Keratinocyte (primary cell): ENCODE results near the gene THAP6. TPM values are rescaled to one million over a fixed set of nuclear protein-coding genes. Genes with fewer than 3 reads are reported as not detected.
A peak's percentile ranks its signal among the peaks of the same experiment; 100 is the strongest.

ENCODE experiments used
- DNase-seq: peaks from one replicate; pipeline ENCODE4 v3.0.0-alpha.2; 2011; ENCODE audit warnings: low read depth, missing footprints, low spot score
- FAIRE-seq: peaks from 2 replicates; lab custom pipeline; 2011; peaks lifted over from hg19 to GRCh38; lab: Jason Lieb, UNC
- H2AFZ ChIP-seq: 2 replicates; pipeline ENCODE4 v1.6.0; 2012; ENCODE audit warnings: low read length, control low read depth, inconsistent platforms; ENCODE audit not compliant: control insufficient read depth
- H3K27ac ChIP-seq: 2 replicates; pipeline ENCODE4 v1.5.1; 2011; ENCODE audit warnings: low read length; ENCODE audit not compliant: control insufficient read depth, insufficient read depth
- H3K27me3 ChIP-seq: 3 replicates; pipeline ENCODE4 v1.6.0; 2011; ENCODE audit warnings: low read length; ENCODE audit not compliant: control insufficient read depth, insufficient read depth; ENCODE audit errors: extremely low read depth
- H3K36me3 ChIP-seq, 2 experiments: 2 replicates in 1 of 2; 3 replicates in 1 of 2; pipeline ENCODE4 v1.5.1; 2011; ENCODE audit warnings: low read length in 2 of 2, mild to moderate bottlenecking in 1 of 2; ENCODE audit not compliant: control insufficient read depth in 2 of 2, insufficient read depth in 2 of 2; ENCODE audit errors: extremely low read depth in 1 of 2
- H3K4me1 ChIP-seq: 3 replicates; pipeline ENCODE4 v1.5.1; 2011; ENCODE audit warnings: low read length; ENCODE audit not compliant: control insufficient read depth, insufficient read depth; ENCODE audit errors: extremely low read depth
- H3K4me2 ChIP-seq: 3 replicates; pipeline ENCODE4 v1.6.0; 2011; ENCODE audit warnings: low read depth, low read length; ENCODE audit not compliant: control insufficient read depth, insufficient read depth; ENCODE audit errors: extremely low read depth
- H3K4me3 ChIP-seq, 3 experiments: fragments of 200-600 bp in 1 of 3; sonication (generic) in 1 of 3; 2 replicates in 2 of 3; 3 replicates in 1 of 3; pipeline ENCODE4 v1.5.1; 2011 to 2016; ENCODE audit warnings: low read length in 3 of 3, mild to moderate bottlenecking in 3 of 3, control low read depth in 2 of 3, inconsistent platforms in 1 of 3, low read depth in 1 of 3, mixed read lengths in 1 of 3, mixed run types in 1 of 3, moderate library complexity in 1 of 3; ENCODE audit not compliant: control insufficient read depth in 2 of 3, insufficient read depth in 2 of 3; ENCODE audit errors: extremely low read depth in 1 of 3
- H3K79me2 ChIP-seq: 2 replicates; pipeline ENCODE4 v1.6.0; 2012; ENCODE audit warnings: low read length; ENCODE audit not compliant: control insufficient read depth, insufficient read depth
- H3K9ac ChIP-seq: 3 replicates; pipeline ENCODE4 v1.6.0; 2011; ENCODE audit warnings: low read length; ENCODE audit not compliant: control insufficient read depth, insufficient read depth; ENCODE audit errors: extremely low read depth
- H3K9me1 ChIP-seq: 3 replicates; pipeline ENCODE4 v1.6.0; 2011; ENCODE audit warnings: low read length; ENCODE audit not compliant: control insufficient read depth, insufficient read depth; ENCODE audit errors: extremely low read depth
- H3K9me3 ChIP-seq: 2 replicates; pipeline ENCODE4 v1.5.1; 2012; ENCODE audit warnings: low read depth, low read length; ENCODE audit not compliant: control insufficient read depth
- H4K20me1 ChIP-seq: 3 replicates; pipeline ENCODE4 v1.6.0; 2011; ENCODE audit warnings: low read length; ENCODE audit not compliant: control insufficient read depth, insufficient read depth; ENCODE audit errors: extremely low read depth
- CTCF ChIP-seq, 3 experiments: IDR thresholded peaks in 1 of 3; conservative IDR thresholded peaks in 1 of 3; optimal IDR thresholded peaks in 1 of 3; 2 replicates in 2 of 3; 3 replicates in 1 of 3; pipeline versions ENCODE3 to v1.5.1; 2011; ENCODE audit warnings: low read length in 3 of 3, mild to moderate bottlenecking in 3 of 3, moderate library complexity in 2 of 3, control low read depth in 1 of 3, inconsistent platforms in 1 of 3; ENCODE audit not compliant: insufficient read depth in 2 of 3; ENCODE audit errors: extremely low read depth in 1 of 3
- EZH2 ChIP-seq: IDR thresholded peaks from one replicate; pipeline ENCODE4 v1.6.1; 2012; ENCODE audit warnings: inconsistent platforms, mild to moderate bottlenecking, low read length, moderate library complexity
- dilution Hi-C: fragments of 300-500 bp; cut with MboI; formaldehyde crosslinking; loops from one replicate; pipeline ENCODE4 v1.7.0; 2020; ENCODE audit warnings: low sequenced_read_pairs; ENCODE audit not compliant: extremely low pct_ligation_motif_present
- polyA plus RNA-seq, 5 experiments: library from polyadenylated mRNA; depleted of rRNA in 3 of 5; stranded (reverse) in 3 of 5; stranded (forward) in 1 of 5; unstranded in 1 of 5; fragments of >200 nt; gene quantifications; 1 replicate in 1 of 5; 2 replicates in 3 of 5; 3 replicates in 1 of 5; pipeline versions ENCODE4 v1.2.1 to v1.2.3, GENCODE V29; 2011 to 2012; ENCODE audit warnings: missing spikeins in 2 of 5, low read depth in 1 of 5, low replicate concordance in 1 of 5

THAP6 gene
- polyA plus RNA-seq, 1 donor (not counting 4 experiments of a cell fraction or from before 2014, with no cell fraction given) = 11.9 TPM

- Histone ChIP-seq H3K9ac (no peak overlapping the region), H2AFZ (no peak overlapping the region), H3K9me3 (no peaks in the 10 kb centered on the region), H3K4me2 (no peak overlapping the region), H3K79me2 (no peaks in the 10 kb centered on the region), H3K36me3 (no peaks in the 10 kb centered on the region), H3K4me1 (peaks cover 15% of the 10 kb centered on the region), H3K27me3 (no peaks in the 10 kb centered on the region), H3K4me3 (no peak overlapping the region), H3K27ac (no peak overlapping the region), H4K20me1 (no peaks in the 10 kb centered on the region), H3K9me1 (no peaks in the 10 kb centered on the region)
- TF ChIP-seq CTCF (optimal IDR thresholded peaks at IDR 0.05 in 1 of 3, IDR thresholded peaks at IDR 0.05 in 1 of 3, conservative IDR thresholded peaks at IDR 0.05 in 1 of 3; ENCODE audit: extremely low read depth in 1 of 3, insufficient read depth in 2 of 3, low read length in 3 of 3) (no peak), EZH2 (no peak)
- DNase-seq = no peak
- FAIRE-seq = no peak
- dilution Hi-C loops = no loop called here
These were observed 38.2 kb downstream of the THAP6 start for GRCh38 chr4:75552452-75552851.

- peak within 1 kb of the TSS; percentile 14 for H2AFZ ChIP-seq
- peak; percentile 99 for FAIRE-seq
These were observed 41.3 kb downstream of the THAP6 start, which contains the start of gene ODAPH for GRCh38 chr4:75555294-75556164. ODAPH (plus strand) TSS chr4:75556066; CDS start chr4:75556083, 17 bp downstream.

More at GRCh38 chr4:75555294-75556164, 41.3 kb downstream of the THAP6 start, which contains the start of gene ODAPH:
- Histone ChIP-seq H3K9me3 (no peaks in the 10 kb centered on the region), H3K9ac (peak within 1 kb of the TSS; percentile 6), H3K79me2 (no peaks in the 10 kb centered on the region), H3K4me3 (peak within 1 kb of the TSS in 2 of 3 experiments; percentile 30 to 48), H3K27ac (peak within 1 kb of the TSS; percentile 36), H3K9me1 (no peaks in the 10 kb centered on the region), H3K4me2 (peak within 1 kb of the TSS; percentile 82), H3K36me3 (no peaks in the 10 kb centered on the region), H3K4me1 (peaks cover 15% of the 10 kb centered on the region), H4K20me1 (no peaks in the 10 kb centered on the region), H3K27me3 (no peaks in the 10 kb centered on the region)
- dilution Hi-C loops = no loop called here
- DNase-seq = no peak
- TF ChIP-seq EZH2 (no peak), CTCF (optimal IDR thresholded peaks at IDR 0.05 in 1 of 3, IDR thresholded peaks at IDR 0.05 in 1 of 3, conservative IDR thresholded peaks at IDR 0.05 in 1 of 3; ENCODE audit: extremely low read depth in 1 of 3, insufficient read depth in 2 of 3, low read length in 3 of 3) (peak in 2 of 3 experiments; percentile 19)
